Stimulated activated effector memory CD8-positive, alpha-beta T cell treated with anti-CD3 and anti-CD28 coated beads, Interleukin-12 subunit alpha, Interleukin-12 subunit beta, amount 100 ng/mL, for 72 hours (primary cell): Measurements from ENCODE around the gene PPIP5K1.
"Not testable (repeated sequence)": the region's sequence is repeated elsewhere in the genome, so short reads cannot be mapped to it uniquely, and the experiment has no call there.

Experiments used
- ATAC-seq: fragments of 150-1000 bp; cut with Tn5 transposase; 2 replicates; pipeline ENCODE4 v1.10.0; 2021
- DNase-seq, 2 donors: peaks; one replicate each; pipeline ENCODE4 v3.0.0; 2021 to 2022; ENCODE audit warnings: low spot score in 2 of 2
- H3K27ac Mint-ChIP-seq: one replicate; pipeline ENCODE4 v1.8.0; 2022; ENCODE audit warnings: mild to moderate bottlenecking, mixed read lengths
- H3K36me3 Mint-ChIP-seq: one replicate; pipeline ENCODE4 v1.8.0; 2022; ENCODE audit warnings: mild to moderate bottlenecking, mixed read lengths
- H3K4me1 Mint-ChIP-seq: one replicate; pipeline ENCODE4 v1.8.0; 2022; ENCODE audit warnings: mixed read lengths
- H3K4me3 Mint-ChIP-seq: one replicate; pipeline ENCODE4 v1.8.0; 2022; ENCODE audit warnings: mild to moderate bottlenecking, mixed read lengths
- H3K9me3 Mint-ChIP-seq: one replicate; pipeline ENCODE4 v1.8.0; 2022; ENCODE audit warnings: mixed read lengths

The PPIP5K1 gene

GRCh38 chr15:43589778-43590466 is at the start of gene PPIP5K1:
TSS of gene PPIP5K1 (minus strand) at chr15:43590208. CDS start at chr15:43584504, 5,704 bp downstream.
- not testable (repeated sequence) for H3K4me1 Mint-ChIP-seq, H3K4me3 Mint-ChIP-seq, H3K36me3 Mint-ChIP-seq, DNase-seq, H3K9me3 Mint-ChIP-seq, H3K27ac Mint-ChIP-seq
- peak; percentile 98 for ATAC-seq

- H3K4me1 Mint-ChIP-seq, ATAC-seq, H3K9me3 Mint-ChIP-seq, DNase-seq, H3K4me3 Mint-ChIP-seq, H3K36me3 Mint-ChIP-seq, H3K27ac Mint-ChIP-seq: not testable (repeated sequence)
These were observed 48.6 kb upstream of the PPIP5K1 start for GRCh38 chr15:43638464-43639204.

GRCh38 chr15:43626937-43627336 is 36.9 kb upstream of the PPIP5K1 start:
- H3K4me1 Mint-ChIP-seq, DNase-seq, ATAC-seq, H3K4me3 Mint-ChIP-seq, H3K36me3 Mint-ChIP-seq, H3K27ac Mint-ChIP-seq, H3K9me3 Mint-ChIP-seq: not testable (repeated sequence)

- no peak for ATAC-seq
- Mint-ChIP-seq H3K4me3 (no peak overlapping the region), H3K9me3 (no peaks in the 10 kb centered on the region), H3K36me3 (no peaks in the 10 kb centered on the region), H3K27ac (no peak overlapping the region), H3K4me1 (no peaks in the 10 kb centered on the region)
- DNase-seq: no peak
These were observed 35.1 kb upstream of the PPIP5K1 start for GRCh38 chr15:43625106-43625505.

GRCh38 chr15:43622068-43622799 is 32.2 kb upstream of the PPIP5K1 start:
- not testable (repeated sequence) for H3K4me1 Mint-ChIP-seq, ATAC-seq, H3K4me3 Mint-ChIP-seq, H3K27ac Mint-ChIP-seq, DNase-seq, H3K9me3 Mint-ChIP-seq, H3K36me3 Mint-ChIP-seq

- not testable (repeated sequence) for H3K9me3 Mint-ChIP-seq, DNase-seq, H3K4me1 Mint-ChIP-seq, ATAC-seq, H3K4me3 Mint-ChIP-seq, H3K27ac Mint-ChIP-seq, H3K36me3 Mint-ChIP-seq
These were observed 28.7 kb upstream of the PPIP5K1 start, which contains the start of gene STRC for GRCh38 chr15:43618700-43619099. TSS of gene STRC (minus strand) at chr15:43618800. CDS start at chr15:43618722, 78 bp downstream.

GRCh38 chr15:43617750-43618149 is 27.7 kb upstream of the PPIP5K1 start:
- H3K27ac Mint-ChIP-seq, H3K36me3 Mint-ChIP-seq, H3K9me3 Mint-ChIP-seq, H3K4me3 Mint-ChIP-seq, DNase-seq, H3K4me1 Mint-ChIP-seq: not testable (repeated sequence)
- ATAC-seq: peak; percentile 24

- not testable (repeated sequence) for H3K4me1 Mint-ChIP-seq, H3K36me3 Mint-ChIP-seq, ATAC-seq, DNase-seq, H3K4me3 Mint-ChIP-seq, H3K9me3 Mint-ChIP-seq, H3K27ac Mint-ChIP-seq
These were observed 12.2 kb upstream of the PPIP5K1 start for GRCh38 chr15:43602233-43602632.

GRCh38 chr15:43600200-43600599 is 10.2 kb upstream of the PPIP5K1 start:
- H3K4me3 Mint-ChIP-seq, DNase-seq, H3K27ac Mint-ChIP-seq, H3K36me3 Mint-ChIP-seq, H3K4me1 Mint-ChIP-seq, H3K9me3 Mint-ChIP-seq, ATAC-seq: not testable (repeated sequence)

- not testable (repeated sequence) for H3K4me3 Mint-ChIP-seq, H3K27ac Mint-ChIP-seq, H3K9me3 Mint-ChIP-seq, DNase-seq, H3K36me3 Mint-ChIP-seq, ATAC-seq, H3K4me1 Mint-ChIP-seq
These were observed 9.1 kb upstream of the PPIP5K1 start for GRCh38 chr15:43599131-43599530.

- not testable (repeated sequence) for H3K36me3 Mint-ChIP-seq, H3K27ac Mint-ChIP-seq, DNase-seq, H3K4me3 Mint-ChIP-seq, H3K4me1 Mint-ChIP-seq, H3K9me3 Mint-ChIP-seq
- ATAC-seq: peak; percentile 43
These were observed 3.6 kb upstream of the PPIP5K1 start, which contains the start of gene CKMT1B for GRCh38 chr15:43593328-43594190. TSS of gene CKMT1B (plus strand) at chr15:43594027. CDS start at chr15:43594219, 192 bp downstream.

GRCh38 chr15:43592841-43593240 is 2.8 kb upstream of the PPIP5K1 start:
- not testable (repeated sequence) for H3K4me1 Mint-ChIP-seq, H3K36me3 Mint-ChIP-seq, H3K9me3 Mint-ChIP-seq, ATAC-seq, H3K4me3 Mint-ChIP-seq, DNase-seq, H3K27ac Mint-ChIP-seq

GRCh38 chr15:43574607-43575006 is 15.4 kb downstream of the PPIP5K1 start:
- H3K36me3 Mint-ChIP-seq, H3K9me3 Mint-ChIP-seq, DNase-seq, H3K27ac Mint-ChIP-seq, H3K4me3 Mint-ChIP-seq, H3K4me1 Mint-ChIP-seq: not testable (repeated sequence)
- peak; percentile 83 for ATAC-seq

GRCh38 chr15:43566615-43567014 is 23.4 kb downstream of the PPIP5K1 start:
- H3K27ac Mint-ChIP-seq, H3K4me1 Mint-ChIP-seq, H3K4me3 Mint-ChIP-seq, ATAC-seq, H3K36me3 Mint-ChIP-seq, DNase-seq, H3K9me3 Mint-ChIP-seq: not testable (repeated sequence)

GRCh38 chr15:43563793-43564192 is 26.2 kb downstream of the PPIP5K1 start:
- H3K4me3 Mint-ChIP-seq, H3K4me1 Mint-ChIP-seq, H3K36me3 Mint-ChIP-seq, ATAC-seq, H3K27ac Mint-ChIP-seq, DNase-seq, H3K9me3 Mint-ChIP-seq: not testable (repeated sequence)
